ENCODE data around the gene TMEM192.
A peak's percentile ranks its signal among the peaks of the same experiment; 100 is the strongest.

TMEM192 gene

GRCh38 chr4:165115301-165115700, 2.6 kb upstream of the TMEM192 start:
- peaks cover 17% of the 10 kb centered on the region for H3K79me2 ChIP-seq (ENCODE audit: low read length)
- H3F3A ChIP-seq (ENCODE audit: insufficient read depth, low read length) = peaks cover 17% of the 10 kb centered on the region
- H3K27ac ChIP-seq (ENCODE audit: low read length) = no peak overlapping the region
- no peak for DNase-seq
- H3K36me3 ChIP-seq (replicated peaks; ENCODE audit: insufficient read depth, low read length) = no peaks in the 10 kb centered on the region
- H3K4me2 ChIP-seq (ENCODE audit: low read depth, low read length) = no peak overlapping the region
- H3K9me2 ChIP-seq (replicated peaks; ENCODE audit: insufficient read depth, low read length) = no peaks in the 10 kb centered on the region
- H2AFZ ChIP-seq (ENCODE audit: low read length) = no peak overlapping the region
- peaks cover 16% of the 10 kb centered on the region for H3K4me1 ChIP-seq (ENCODE audit: low read length)
- peaks cover 36% of the 10 kb centered on the region for H3K27me3 ChIP-seq (replicated peaks; ENCODE audit: insufficient read depth, low read length)
- H3K4me3 ChIP-seq (ENCODE audit: low read length) = no peak overlapping the region
- H3K9me3 ChIP-seq (replicated peaks; ENCODE audit: insufficient read depth, low read length) = no peaks in the 10 kb centered on the region
- no peak overlapping the region for H3K9ac ChIP-seq (ENCODE audit: low read length)
- TF ChIP-seq CTCF (IDR thresholded peaks at IDR 0.05; ENCODE audit: low read length) = no peak
- TF ChIP-seq EZH2phosphoT487 (IDR thresholded peaks at IDR 0.05; ENCODE audit: low read length) = no peak
- TF ChIP-seq EZH2 (optimal IDR thresholded peaks at IDR 0.05; ENCODE audit: low read depth, low read length) = no peak
- H4K20me1 ChIP-seq (ENCODE audit: insufficient read depth, low read length) = peaks cover 4% of the 10 kb centered on the region; the same call in 1 of the 2 replicates

- H3K27ac ChIP-seq (ENCODE audit: low read length) = peak overlapping the region; percentile 57; the same call in 1 of the 2 replicates
- H2AFZ ChIP-seq (ENCODE audit: low read length) = peak overlapping the region; percentile 88
- peak overlapping the region; percentile 92 for H3K9ac ChIP-seq (ENCODE audit: low read length)
- no peak for TF ChIP-seq EZH2phosphoT487 (IDR thresholded peaks at IDR 0.05; ENCODE audit: low read length)
- no peak for TF ChIP-seq CTCF (IDR thresholded peaks at IDR 0.05; ENCODE audit: low read length)
- TF ChIP-seq EZH2 (optimal IDR thresholded peaks at IDR 0.05; ENCODE audit: low read depth, low read length) = no peak
- peak overlapping the region; percentile 84 for H3K4me3 ChIP-seq (ENCODE audit: low read length)
- H3K27me3 ChIP-seq (replicated peaks; ENCODE audit: insufficient read depth, low read length) = peaks cover 30% of the 10 kb centered on the region
- peaks cover 22% of the 10 kb centered on the region for H3K79me2 ChIP-seq (ENCODE audit: low read length)
- no peaks in the 10 kb centered on the region for H3K9me3 ChIP-seq (replicated peaks; ENCODE audit: insufficient read depth, low read length)
- no peaks in the 10 kb centered on the region for H3F3A ChIP-seq (ENCODE audit: insufficient read depth, low read length)
- H4K20me1 ChIP-seq (ENCODE audit: insufficient read depth, low read length) = no peaks in the 10 kb centered on the region
- no peaks in the 10 kb centered on the region for H3K9me2 ChIP-seq (replicated peaks; ENCODE audit: insufficient read depth, low read length)
- no peak for DNase-seq
- peak overlapping the region; percentile 64 for H3K4me2 ChIP-seq (ENCODE audit: low read depth, low read length)
- no peaks in the 10 kb centered on the region for H3K4me1 ChIP-seq (ENCODE audit: low read length)
- H3K36me3 ChIP-seq (replicated peaks; ENCODE audit: insufficient read depth, low read length) = no peaks in the 10 kb centered on the region
These were observed 723 bp downstream of the TMEM192 start for GRCh38 chr4:165111906-165112367.

- Histone ChIP-seq H3K4me1 (ENCODE audit: low read length) (no peaks in the 10 kb centered on the region), H2AFZ (ENCODE audit: low read length) (no peak overlapping the region), H3K4me2 (ENCODE audit: low read depth, low read length) (no peak overlapping the region), H3K9me3 (replicated peaks; ENCODE audit: insufficient read depth, low read length) (no peaks in the 10 kb centered on the region), H3K9me2 (replicated peaks; ENCODE audit: insufficient read depth, low read length) (no peaks in the 10 kb centered on the region), H3K4me3 (ENCODE audit: low read length) (no peak overlapping the region), H3K27me3 (replicated peaks; ENCODE audit: insufficient read depth, low read length) (no peaks in the 10 kb centered on the region), H3K27ac (ENCODE audit: low read length) (no peak overlapping the region), H4K20me1 (ENCODE audit: insufficient read depth, low read length) (no peaks in the 10 kb centered on the region), H3K79me2 (ENCODE audit: low read length) (peaks cover 13% of the 10 kb centered on the region), H3K9ac (ENCODE audit: low read length) (no peak overlapping the region), H3K36me3 (replicated peaks; ENCODE audit: insufficient read depth, low read length) (no peaks in the 10 kb centered on the region), H3F3A (ENCODE audit: insufficient read depth, low read length) (no peaks in the 10 kb centered on the region)
- no peak for TF ChIP-seq EZH2phosphoT487 (IDR thresholded peaks at IDR 0.05; ENCODE audit: low read length)
- no peak for TF ChIP-seq CTCF (IDR thresholded peaks at IDR 0.05; ENCODE audit: low read length)
- no peak for TF ChIP-seq EZH2 (optimal IDR thresholded peaks at IDR 0.05; ENCODE audit: low read depth, low read length)
- DNase-seq = no peak
These were observed 6.1 kb downstream of the TMEM192 start for GRCh38 chr4:165106518-165106917.

All from MM.1S (cell line).